SU-DHL-6 (cell line): Measurements from ENCODE around the gene ADAM19.

Experiments used
- CTCF ChIP-seq: fragments of 200-600 bp; sonication (generic); IDR thresholded peaks from one replicate; pipeline ENCODE4 v1.5.1; 2017; ENCODE audit warnings: antibody characterized with exemption, mild to moderate bottlenecking, low read length, moderate library complexity; ENCODE audit not compliant: insufficient read depth, poor library complexity, severe bottlenecking
- EZH2phosphoT487 ChIP-seq: fragments of 200-600 bp; sonication (generic), shearing (Covaris generic); conservative IDR thresholded peaks from 2 replicates; pipeline ENCODE4 v1.6.1; 2018; ENCODE audit warnings: mild to moderate bottlenecking, antibody characterized with exemption, low read length, moderate library complexity, mixed read lengths

GRCh38 chr5:157473383-157474320, 101.9 kb downstream of the ADAM19 start:
- TF ChIP-seq CTCF, result no peak
- TF ChIP-seq EZH2phosphoT487, result no peak
